OCI-M2 (cell line): ENCODE results near the gene CELF2.
"Not testable (repeated sequence)": the region's sequence is repeated elsewhere in the genome, so short reads cannot be mapped to it uniquely, and the experiment has no call there.

Source experiments
- DNase-seq: peaks from one replicate; lab custom pipeline; 2025; ENCODE audit not compliant: unreplicated experiment; lab: John Stamatoyannopoulos, UW

The CELF2 gene

DNA sequence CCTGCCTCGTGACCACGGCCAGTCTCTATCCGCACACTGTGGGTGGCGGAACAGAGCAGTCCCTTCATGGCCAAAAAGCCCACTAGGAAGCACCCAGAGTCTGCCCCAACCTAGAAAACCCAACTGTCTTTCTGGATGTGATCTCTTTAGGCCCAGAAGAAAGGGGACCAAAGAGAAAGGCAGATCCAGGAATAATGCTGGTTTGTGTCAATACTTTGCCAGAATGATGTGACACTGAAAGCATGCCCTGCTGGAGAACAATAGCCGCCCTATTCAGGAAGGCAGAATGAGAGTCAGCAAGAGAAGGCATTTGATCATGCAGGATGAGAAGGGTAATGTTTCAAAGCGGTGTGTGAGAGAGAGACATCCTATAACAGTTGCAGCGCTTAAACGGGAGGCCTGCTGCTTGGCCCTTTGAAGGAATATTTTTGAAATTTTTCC, 319.1 kb downstream of the CELF2 start:
- no peak for DNase-seq

DNA sequence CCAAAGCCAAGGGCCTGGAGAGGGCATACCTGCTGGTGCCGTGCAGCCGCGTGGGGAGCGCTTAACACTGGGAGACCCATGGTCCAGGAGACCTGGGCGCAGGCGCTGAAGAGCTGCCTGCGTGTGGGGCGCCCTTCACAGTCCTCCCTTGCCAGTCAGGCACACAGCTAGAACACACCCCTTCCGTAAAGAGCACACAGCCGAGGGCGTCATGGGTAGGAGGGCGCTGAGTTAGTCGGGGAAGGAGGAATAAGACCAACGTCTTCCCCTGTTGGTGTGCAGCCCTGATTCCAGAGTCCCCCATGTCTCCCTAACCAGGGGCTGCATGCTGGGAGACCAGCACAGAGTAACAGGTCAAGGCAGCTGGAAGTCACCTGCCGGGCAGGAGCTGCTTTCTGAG, 319.8 kb downstream of the CELF2 start:
- DNase-seq = no peak

DNA sequence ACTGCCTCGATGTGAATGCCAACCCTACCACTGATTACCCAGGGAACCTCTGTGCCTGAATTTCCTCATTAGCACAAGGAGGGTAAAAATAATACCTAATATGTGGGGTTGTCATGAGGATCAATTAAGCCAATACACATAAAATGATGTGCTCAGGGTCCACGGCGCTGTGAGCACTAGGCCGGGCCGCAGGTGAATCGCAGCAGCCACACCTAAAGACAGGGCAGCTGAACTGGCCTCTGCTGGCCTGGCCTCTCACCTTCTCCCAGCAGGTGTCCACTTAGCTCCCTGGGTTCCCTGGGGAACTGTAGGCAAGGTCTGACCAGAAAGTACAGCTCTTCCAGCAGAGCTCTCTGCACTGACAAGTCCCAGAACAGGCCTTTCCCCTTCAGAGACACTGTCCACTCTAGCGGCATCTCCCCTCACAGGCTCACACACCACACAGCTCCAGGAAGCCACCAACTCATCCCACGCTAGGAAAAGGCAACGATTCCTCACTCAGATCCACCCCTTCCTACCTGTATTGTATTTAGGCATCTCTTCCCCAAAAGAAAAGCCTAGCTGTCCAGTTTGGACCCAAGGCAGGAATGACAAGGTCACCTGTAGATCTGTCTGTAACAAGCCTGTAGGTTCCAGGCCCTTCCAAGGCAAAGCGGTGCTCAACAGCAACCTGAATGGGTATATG, 320.6 kb downstream of the CELF2 start:
- no peak for DNase-seq

DNA sequence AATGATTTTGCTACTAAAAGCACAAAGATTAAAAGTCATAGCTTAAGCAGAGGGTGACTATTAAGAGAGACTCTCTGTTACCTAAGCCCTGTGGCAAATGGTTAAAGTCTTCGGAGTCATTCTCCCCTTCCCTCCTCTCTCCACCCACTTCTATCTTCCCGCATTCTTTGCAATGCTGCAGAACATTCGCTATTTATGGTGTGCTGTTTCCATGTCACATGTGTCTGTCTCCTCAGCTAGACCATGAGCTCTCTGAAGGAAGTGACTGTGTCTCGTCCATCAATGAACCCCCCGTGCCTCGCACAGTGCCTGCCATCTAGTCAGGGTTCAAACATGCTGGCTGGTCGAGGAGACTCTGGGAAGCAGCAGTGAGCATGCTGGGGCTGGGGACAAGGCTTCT, 321.3 kb downstream of the CELF2 start:
- no peak for DNase-seq

DNA sequence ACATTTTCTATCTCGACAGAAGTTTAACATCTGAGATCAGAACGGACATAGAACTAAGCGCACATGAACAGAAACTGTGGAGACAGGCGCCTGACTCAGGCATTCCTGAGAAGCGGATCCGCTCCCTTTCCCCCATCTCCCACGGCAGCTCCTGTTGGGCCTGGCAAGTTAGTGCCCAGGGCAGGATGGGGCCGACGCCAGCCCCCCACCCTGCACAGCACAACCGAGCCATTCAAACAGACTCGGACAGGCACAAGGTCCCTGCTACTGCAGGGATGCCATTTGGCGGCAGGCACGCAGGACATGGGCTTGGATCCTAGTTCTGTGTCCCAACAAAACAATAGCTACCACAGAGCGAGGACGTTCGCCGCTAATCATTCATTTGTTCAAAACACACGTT, 322.0 kb downstream of the CELF2 start:
- no peak for DNase-seq

DNA sequence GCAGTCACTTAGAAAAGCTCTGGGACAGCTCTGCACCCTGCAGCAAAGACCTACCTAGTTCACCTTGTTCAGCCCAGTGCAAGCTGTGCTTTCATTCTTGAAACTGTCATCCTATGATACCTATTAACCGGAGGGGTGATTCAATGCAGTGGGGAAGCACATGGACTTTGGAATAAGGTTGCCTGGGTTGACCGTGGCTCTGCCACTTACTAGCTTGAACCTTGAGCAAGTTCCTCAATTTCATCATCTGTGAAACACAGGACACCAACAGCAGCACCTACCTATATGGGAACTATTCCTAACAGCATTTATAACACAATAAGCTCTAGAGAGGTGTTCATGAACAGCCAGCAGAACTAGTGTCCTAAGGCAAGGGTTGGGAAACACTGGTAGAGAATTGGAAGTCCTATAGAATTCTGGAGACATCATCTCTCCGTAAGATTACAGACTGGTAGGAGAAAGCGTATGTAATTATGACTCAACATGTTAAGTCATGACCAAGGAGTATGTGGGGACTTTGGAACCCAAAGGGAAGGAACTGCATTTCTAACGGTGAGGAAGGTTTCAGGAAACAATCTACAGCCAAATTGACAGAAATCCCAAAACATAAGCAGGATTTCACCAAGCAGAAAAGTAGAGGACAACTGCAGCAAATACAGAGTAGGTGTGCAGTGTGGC, 323.8 kb downstream of the CELF2 start:
- DNase-seq = no peak

DNA sequence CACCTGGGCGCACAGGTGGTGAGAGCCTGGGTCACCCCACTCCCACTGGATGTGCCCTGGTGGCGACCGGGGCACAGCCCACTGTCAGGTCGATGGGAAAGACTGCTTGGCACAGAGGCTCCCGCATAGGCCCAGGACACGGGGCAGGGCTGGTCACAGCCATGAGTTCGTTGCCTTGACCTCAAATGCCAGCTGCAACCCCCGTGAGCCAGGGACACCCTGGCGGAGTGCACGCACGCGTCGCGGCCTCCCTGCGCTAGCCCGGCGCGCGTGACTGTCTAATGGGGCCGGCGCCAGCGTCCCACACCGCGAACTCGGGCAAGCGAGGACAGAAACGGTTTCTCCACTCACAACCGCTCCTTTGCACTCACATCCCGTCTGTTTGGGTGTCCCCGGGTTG, 326.4 kb downstream of the CELF2 start:
- DNase-seq = no peak

DNA sequence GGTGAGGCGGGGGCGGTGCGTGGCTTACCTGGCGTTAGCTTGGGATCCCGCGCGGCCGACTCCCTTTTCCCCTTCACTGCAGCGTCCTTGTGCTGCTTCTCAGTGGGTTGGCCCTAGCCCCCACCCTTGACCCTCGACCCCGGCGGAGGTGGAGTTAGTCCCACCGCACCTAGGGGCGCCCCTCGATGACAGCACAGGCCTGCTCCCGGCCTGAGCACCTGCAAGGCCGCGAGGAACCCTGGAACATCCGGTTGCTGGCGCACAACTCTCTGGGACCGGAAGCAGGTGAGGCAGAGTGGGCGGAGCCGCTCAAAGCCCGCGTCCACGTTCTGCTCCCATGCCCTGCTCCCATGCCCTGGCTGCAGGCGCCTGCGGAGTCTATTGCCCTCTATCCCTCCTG, 326.9 kb downstream of the CELF2 start:
- no peak for DNase-seq

DNA sequence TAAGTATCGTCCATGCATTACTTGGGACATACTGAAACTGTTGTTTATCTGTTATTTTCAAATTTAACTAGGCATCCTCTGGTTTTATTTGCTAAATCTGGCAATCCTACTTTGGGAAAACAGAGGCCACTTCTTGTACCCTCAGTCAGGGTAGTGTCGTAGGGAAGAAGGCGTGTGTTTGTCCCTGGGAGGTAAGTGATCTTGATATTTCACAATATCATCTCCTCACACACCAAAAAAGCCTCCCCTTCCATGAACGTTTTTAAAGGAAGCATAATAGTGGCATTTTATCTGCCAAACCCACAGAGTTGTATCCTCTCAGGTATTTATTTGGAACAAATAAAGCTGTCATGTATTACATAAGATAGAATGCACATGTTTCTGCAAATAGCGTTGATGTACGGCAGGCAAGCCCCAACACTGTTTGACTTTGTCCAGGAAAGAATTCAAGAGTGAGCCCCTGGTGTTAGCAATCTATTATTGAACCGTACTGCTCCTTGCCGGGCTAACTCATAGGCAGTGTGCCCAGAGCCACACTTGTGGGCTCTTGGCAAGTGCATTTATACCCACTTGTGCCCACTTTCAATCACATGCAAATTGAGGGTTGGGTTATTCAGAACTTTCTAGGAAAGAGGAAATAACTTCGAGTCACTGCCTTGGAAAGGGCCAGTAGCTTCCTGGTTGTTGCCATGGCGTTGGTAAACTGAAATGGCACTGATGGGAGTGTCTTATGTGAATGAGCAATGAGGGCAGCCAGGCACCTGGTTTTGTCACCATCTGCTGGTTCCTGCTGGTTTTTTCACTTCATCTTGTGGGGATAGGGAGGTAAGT, 327.8 kb downstream of the CELF2 start:
- no peak for DNase-seq

DNA sequence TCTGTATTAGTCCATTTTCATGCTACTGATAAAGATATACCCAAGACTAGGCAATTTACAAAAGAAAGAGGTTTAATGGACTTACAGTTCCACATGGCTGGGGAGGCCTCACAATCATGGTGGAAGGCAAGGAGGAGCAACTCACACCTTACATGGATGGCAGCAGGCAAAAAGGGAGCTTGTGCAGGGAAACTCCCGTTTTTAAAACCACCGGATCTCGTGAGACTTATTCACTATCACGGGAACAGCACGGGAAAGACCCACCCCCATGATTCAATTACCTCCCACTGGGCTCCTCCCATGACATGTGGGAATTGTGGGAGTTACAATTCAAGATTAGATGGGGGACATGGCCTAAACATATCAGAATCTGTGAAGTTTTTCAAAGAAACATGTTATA, 329.9 kb downstream of the CELF2 start:
- not testable (repeated sequence) for DNase-seq

DNA sequence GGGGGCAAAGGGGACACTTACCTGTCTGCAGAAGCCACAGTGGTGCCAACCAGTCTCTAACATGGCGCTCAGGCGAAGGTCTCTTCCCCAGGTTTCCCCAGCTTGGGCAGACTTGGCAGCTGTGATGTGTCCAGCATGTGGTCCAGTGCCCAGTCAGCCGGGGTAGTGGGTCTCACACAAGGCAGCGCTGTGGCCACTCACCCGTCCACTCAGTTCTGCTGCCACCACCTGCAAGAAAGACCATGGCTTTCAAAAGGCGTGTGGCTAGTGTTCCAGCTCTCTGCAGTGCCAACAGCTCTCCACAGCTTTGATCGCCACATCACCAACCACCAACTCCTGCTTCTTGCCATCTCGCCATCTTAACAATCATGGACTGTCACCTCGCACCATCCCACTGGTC, 334.1 kb downstream of the CELF2 start:
- DNase-seq = no peak

DNA sequence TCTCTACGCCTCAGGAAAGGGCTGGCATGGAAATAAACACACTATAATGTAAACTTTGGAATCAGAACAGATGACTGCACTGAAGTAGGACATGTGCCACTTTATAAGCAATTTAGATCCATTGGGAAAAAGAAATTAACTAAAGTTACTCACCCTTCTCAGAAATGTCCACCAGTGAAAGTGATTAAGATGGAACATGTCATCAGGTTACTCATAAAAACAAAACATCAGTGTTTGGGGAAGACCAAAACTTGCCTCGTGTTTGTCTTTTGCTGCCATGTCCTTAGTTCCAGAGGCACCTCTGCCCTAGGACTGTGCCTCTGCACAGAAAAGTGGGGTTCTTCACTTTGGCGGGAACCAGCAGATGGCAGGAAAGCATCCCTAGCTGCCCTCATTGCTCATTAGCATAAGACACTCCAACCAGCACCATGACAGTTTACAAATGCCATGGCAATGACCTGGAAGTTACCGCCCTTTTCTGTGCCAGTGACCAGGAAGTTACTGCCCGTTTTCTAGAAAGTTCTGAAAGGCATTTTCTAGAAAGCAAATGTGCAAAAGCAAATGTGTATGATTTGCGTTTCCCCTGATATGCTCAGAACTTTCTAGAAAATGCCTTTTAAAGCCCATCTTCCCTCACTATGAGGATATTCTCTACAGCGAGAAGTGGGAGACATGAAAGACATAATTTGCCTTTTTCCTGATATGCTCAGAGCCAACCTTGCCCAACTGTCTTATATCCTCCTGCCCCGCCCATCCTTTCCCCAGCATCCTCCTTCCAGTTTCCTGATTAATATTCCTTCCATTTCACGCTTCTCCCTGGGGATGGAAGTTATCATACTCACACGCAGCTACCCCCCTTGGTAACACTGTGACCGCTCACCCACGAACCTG, 335.6 kb downstream of the CELF2 start:
- DNase-seq = no peak

DNA sequence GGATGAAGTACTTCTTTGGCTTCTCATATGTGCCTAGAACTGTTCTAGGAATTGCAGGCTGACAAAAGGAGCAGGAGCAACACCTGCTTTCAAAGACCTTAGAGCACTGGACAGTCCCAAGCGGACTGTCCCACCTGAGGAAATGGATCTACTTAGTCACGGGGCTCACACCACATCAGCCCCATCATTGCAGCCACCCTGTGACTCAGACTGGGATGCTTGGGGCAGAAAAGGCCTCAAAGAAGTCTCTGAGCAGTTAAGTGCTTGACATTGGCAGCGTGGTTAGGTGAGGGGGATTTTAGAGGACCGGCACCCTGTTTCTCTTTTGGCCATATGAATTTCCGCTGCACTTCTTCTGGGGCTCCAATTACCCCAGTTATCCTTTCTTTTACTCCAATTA, 337.2 kb downstream of the CELF2 start:
- no peak for DNase-seq

DNA sequence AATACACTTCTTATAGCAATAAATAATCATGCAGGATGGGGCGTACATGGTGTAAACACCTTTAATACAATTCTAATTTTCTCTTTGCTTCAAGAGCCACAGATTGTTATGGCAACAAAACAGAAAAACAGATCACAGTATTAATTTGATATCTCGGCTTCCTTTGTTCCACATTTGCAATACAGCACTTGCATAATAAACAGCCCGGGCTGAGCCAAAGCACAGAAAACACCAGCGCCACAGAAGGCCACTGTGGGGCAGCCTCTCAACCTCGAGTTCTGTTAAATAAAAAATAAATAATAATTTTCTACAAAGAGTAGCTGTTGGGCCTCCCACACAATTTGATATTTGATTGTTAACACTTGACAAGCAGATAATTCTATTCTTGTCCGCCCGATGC, 337.9 kb downstream of the CELF2 start:
- no peak for DNase-seq

DNA sequence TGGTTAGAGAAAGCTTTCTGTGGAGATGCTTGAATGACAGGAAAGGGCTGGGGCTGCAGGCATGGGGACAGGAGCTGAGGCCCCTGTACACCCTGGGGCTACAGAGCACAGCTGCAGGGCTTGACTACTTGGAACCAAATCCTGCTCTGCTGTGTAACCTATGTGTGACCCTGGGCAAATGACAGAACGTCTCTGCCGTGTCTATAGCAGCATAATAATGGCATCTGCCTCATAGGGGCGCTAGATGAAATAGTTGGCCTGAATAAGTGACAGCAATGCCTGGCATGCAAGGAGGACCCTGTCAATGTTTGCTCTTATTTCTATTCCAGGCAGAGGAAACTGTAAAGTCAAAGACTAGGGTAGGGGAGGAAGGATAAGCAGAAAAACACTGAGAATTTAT, 339.8 kb downstream of the CELF2 start:
- DNase-seq = no peak

DNA sequence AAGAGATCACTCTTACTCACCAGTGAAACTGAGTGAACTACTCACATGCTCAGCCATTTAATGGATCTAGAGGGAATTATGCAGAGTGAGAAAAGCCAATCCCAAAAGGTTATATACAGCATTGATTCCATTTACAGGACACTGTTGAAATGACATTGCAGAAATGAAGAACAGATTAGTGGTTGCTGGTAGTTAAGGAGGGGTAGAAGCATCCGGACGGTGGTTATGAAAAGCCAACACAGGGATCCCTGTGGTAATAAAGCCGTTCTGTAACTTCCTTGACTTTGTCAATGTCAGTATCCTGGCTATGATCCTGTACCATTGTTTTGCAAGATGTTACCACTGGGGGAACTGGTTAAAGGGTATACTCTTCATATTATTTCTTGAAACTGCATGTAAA, 340.3 kb downstream of the CELF2 start:
- DNase-seq = no peak

DNA sequence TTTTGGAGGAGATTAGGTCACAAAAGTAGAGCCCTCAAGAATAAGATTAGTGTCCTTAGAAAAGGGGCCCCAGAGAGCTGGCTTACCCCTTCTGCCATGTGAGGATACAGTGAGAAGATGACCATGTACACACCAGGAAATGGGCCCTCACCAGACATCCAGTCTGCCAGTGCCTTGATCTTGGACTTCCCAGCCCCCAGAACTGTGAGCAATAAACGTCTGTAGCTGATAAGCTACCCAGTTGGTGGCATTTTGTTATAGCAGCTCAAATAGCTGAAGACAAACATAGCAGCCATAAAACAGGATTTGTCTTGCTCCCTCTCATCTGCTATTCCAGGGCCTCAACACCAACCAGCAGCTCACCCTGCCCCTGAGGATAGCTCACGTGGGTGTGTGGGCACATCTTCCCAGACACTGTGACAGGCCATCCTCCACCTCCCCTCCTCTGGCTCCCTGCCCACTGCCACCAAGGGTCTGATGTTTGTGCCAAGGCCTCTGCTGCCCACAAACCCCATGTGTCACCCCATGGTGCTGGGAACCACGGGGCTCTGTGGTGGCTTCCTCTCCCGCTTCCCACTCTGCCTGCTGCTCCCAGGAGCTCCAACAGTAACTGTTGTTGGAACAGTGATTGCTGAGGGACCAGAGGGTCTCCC, 341.4 kb downstream of the CELF2 start:
- no peak for DNase-seq

DNA sequence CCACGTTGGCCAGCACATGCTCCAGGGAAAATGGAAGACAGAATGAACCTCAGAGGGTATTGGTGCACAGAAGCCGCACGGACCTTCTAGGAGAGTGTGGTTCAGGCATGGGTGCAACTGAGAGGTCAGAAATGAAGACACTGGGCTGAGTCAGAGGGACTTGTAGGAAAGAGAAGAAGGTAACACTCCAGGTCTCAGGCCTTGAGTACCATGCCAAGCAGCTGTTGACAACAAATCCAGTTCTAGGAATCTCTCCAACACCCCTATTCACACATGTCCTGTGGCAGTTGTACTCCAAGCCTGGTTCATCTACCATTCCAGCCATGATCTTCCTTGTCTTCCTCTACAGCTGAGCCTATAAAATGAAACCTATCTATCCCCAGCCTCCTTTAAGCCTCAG, 342.2 kb downstream of the CELF2 start:
- DNase-seq = no peak

DNA sequence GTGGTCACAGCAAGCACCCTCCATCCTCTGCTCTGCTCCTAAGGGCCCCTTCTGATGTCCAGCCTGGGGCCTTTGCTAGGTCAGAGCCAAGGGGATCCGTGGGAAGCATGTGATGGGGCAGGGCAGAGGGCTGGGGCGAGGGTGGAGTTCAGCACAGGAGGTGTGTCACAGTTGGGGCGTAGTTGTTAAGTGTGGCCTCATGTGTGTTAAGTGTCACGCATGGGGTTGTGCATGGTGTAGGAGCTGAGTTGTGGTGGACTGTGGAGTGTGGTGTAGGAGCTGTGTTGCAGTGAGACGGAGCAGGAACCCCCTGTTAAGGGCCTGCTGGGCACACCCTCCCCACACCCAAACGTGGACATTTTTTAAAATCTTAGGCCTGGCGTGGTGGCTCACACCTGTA, 345.8 kb downstream of the CELF2 start:
- no peak for DNase-seq

DNA sequence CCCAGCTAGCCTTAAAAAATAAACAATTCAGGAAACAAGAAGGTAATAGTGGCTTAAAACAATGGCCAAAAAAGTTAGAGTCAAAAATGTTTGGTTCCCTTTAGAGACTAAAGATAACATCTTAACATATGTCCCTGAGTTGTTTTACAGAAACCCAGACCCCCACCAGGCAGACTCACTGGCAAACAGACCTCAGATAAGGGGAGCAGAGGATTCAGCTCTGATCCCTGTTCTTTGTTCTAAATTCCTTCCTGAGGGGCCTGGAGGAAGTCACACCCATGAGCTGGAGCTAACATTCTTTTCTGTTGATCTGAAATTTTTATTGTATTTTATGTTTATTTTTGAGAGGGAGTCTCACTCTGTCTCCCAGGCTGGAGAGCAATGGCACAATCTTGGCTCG, 346.6 kb downstream of the CELF2 start:
- DNase-seq = no peak

DNA sequence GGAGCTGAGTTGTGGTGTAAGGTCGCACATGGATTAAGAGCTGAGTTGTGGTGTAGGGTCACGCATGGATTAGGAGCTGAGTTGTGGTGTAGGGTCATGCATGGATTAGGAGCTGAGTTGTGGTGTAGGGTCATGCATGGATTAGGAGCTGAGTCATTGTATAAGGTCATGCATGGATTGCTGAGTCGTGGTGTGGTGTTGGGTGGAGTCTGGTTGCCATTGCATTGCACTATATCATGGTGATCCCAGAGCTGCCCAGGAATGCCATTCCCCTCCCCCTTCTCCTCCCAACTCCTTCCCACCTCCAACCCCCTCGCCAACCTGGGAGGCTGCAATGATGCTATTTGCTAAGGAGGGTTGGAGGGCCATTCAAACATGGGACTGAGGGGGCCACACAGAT, 349.2 kb downstream of the CELF2 start:
- not testable (repeated sequence) for DNase-seq
